Bronchial epithelial cell (primary cell): ENCODE data around the gene ARPC4. TPM values are rescaled to one million over a fixed set of nuclear protein-coding genes. Genes with fewer than 3 reads are reported as not detected.
"Not testable (repeated sequence)": the region's sequence is repeated elsewhere in the genome, so short reads cannot be mapped to it uniquely, and the experiment has no call there.

Source experiments
- DNase-seq: peaks from one replicate; pipeline ENCODE4 v3.0.0-alpha.2; 2010; ENCODE audit warnings: low read depth
- FAIRE-seq: peaks from 2 replicates; lab custom pipeline; 2011; peaks lifted over from hg19 to GRCh38; lab: Jason Lieb, UNC
- H3K27me3 ChIP-seq: 2 replicates; pipeline ENCODE4 v1.5.1; 2011; ENCODE audit warnings: low read length; ENCODE audit not compliant: control insufficient read depth, insufficient read depth
- H3K36me3 ChIP-seq: 2 replicates; pipeline ENCODE4 v1.5.1; 2011; ENCODE audit warnings: low read length; ENCODE audit not compliant: control insufficient read depth, insufficient read depth
- H3K4me3 ChIP-seq: 2 replicates; pipeline ENCODE4 v1.5.1; 2011; ENCODE audit warnings: mild to moderate bottlenecking, low read depth, low read length, control low read depth
- total RNA-seq: library from RNA; depleted of rRNA; stranded (reverse); fragments of >200 nt; gene quantifications from 2 replicates; pipeline ENCODE4 v1.2.1, GENCODE V29; 2014
- TF ChIP-seq, protein P1 (sequence below): IDR thresholded peaks from 2 replicates; pipeline ENCODE4 v1.5.1; 2011; ENCODE audit warnings: mild to moderate bottlenecking, moderate library complexity, low read length, control low read depth, inconsistent platforms; ENCODE audit not compliant: insufficient read depth, severe bottlenecking

ARPC4 gene
- total RNA-seq, 1 donor from 2014 or later: 192 TPM

DNA sequence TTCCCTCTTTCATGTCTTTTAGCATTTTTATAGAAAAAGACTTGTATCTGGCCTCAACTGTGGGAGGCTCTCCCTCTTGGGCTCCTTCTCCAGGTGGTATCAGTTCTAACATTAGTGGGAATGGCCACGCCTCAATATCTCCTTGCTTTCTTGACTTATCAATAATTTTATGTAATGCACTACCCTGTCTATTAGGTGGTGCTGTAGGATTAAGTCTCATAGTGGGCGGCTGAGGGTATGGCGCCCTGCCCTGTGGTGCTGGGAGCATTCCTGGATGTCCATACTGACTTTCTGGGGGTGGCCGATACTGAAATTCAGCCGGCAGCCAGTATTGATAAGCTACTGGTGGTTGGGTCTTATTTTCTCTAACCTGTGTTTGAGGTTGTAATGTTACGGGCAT lies 59.6 kb downstream of the ARPC4 start:
- Histone ChIP-seq H3K36me3 (no peaks in the 10 kb centered on the region), H3K4me3 (no peak overlapping the region), H3K27me3 (no peaks in the 10 kb centered on the region)
- TF ChIP-seq, protein P1, sequence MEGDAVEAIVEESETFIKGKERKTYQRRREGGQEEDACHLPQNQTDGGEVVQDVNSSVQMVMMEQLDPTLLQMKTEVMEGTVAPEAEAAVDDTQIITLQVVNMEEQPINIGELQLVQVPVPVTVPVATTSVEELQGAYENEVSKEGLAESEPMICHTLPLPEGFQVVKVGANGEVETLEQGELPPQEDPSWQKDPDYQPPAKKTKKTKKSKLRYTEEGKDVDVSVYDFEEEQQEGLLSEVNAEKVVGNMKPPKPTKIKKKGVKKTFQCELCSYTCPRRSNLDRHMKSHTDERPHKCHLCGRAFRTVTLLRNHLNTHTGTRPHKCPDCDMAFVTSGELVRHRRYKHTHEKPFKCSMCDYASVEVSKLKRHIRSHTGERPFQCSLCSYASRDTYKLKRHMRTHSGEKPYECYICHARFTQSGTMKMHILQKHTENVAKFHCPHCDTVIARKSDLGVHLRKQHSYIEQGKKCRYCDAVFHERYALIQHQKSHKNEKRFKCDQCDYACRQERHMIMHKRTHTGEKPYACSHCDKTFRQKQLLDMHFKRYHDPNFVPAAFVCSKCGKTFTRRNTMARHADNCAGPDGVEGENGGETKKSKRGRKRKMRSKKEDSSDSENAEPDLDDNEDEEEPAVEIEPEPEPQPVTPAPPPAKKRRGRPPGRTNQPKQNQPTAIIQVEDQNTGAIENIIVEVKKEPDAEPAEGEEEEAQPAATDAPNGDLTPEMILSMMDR: no peak
- FAIRE-seq (no peak), DNase-seq (no peak)

- H3K36me3 ChIP-seq, FAIRE-seq, H3K27me3 ChIP-seq, H3K4me3 ChIP-seq, DNase-seq: not testable (repeated sequence)
Observed at GRCh38 chr3:9854291-9854940, 61.5 kb downstream of the ARPC4 start.

DNA sequence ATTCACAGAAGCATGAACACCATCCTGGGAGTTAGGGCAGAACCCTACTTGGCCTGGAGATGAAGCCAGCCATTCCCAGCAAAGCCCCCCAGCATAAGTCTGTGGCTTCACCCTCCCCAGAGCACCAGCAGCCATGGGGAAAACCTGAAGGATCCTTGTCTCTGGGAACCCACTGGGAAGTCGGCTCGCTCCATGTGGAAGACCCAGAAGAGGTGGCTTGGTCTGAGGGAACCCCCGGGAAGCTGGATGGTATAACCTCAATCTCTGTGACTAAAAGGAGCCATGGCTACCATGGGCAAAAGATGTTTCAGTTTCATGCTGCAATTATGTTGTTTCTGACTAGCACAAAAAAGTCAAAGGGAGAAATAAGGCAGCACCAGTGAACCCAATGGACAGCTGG lies 62.7 kb downstream of the ARPC4 start:
- TF ChIP-seq, protein P1: no peak
- no peak for DNase-seq

More for the DNA sequence above, 62.7 kb downstream of the ARPC4 start:
- no peak for FAIRE-seq
- Histone ChIP-seq H3K4me3 (no peak overlapping the region), H3K27me3 (no peaks in the 10 kb centered on the region), H3K36me3 (no peaks in the 10 kb centered on the region)

Other genes with a start within 250 kb of the ARPC4 start
- gene LHFPL4, start 239.3 kb upstream of the ARPC4 start, total RNA-seq: not detected in 2 replicates
- gene MTMR14, start 143.6 kb upstream of the ARPC4 start, total RNA-seq: 32.9 and 44.9 TPM in 2 replicates
- gene CPNE9, start 89.2 kb upstream of the ARPC4 start, total RNA-seq: not detected in 2 replicates
- gene BRPF1, start 61.3 kb upstream of the ARPC4 start, total RNA-seq: 14.0 and 14.7 TPM in 2 replicates
- gene OGG1, start 43.1 kb upstream of the ARPC4 start, total RNA-seq: 21.6 and 26.5 TPM in 2 replicates
- gene CAMK1, start 23.1 kb upstream of the ARPC4 start, total RNA-seq: 18.2 and 36.4 TPM in 2 replicates
- gene TADA3, start 609 bp upstream of the ARPC4 start, total RNA-seq: 46.9 and 78.5 TPM in 2 replicates
- gene TTLL3, start 17.2 kb downstream of the ARPC4 start, total RNA-seq: 11.3 and 17.3 TPM in 2 replicates
- gene RPUSD3, start 50.9 kb downstream of the ARPC4 start, total RNA-seq: 34.5 and 36.2 TPM in 2 replicates
- not detected in 2 replicates for gene CIDEC, start 87.2 kb downstream of the ARPC4 start, total RNA-seq
- gene JAGN1, start 97.5 kb downstream of the ARPC4 start, total RNA-seq: 24.5 and 35.5 TPM in 2 replicates
- 0.53 and 2.6 TPM in 2 replicates for gene IL17RE, start 109.8 kb downstream of the ARPC4 start, total RNA-seq
- gene IL17RC, start 124.0 kb downstream of the ARPC4 start, total RNA-seq: 21.1 and 31.7 TPM in 2 replicates
- 22.1 and 35.8 TPM in 2 replicates for gene CRELD1, start 140.8 kb downstream of the ARPC4 start, total RNA-seq
- 0.26 and 0.38 TPM in 2 replicates for gene PRRT3, start 159.3 kb downstream of the ARPC4 start, total RNA-seq
- 48.1 and 49.5 TPM in 2 replicates for gene EMC3, start 193.8 kb downstream of the ARPC4 start, total RNA-seq
- gene FANCD2, start 233.4 kb downstream of the ARPC4 start, total RNA-seq: 2.1 and 2.6 TPM in 2 replicates